ENCODE data around the gene ZNF574. TPM values are rescaled to one million over a fixed set of nuclear protein-coding genes. Genes with fewer than 3 reads are reported as not detected.

Gene ZNF574
- polyA plus RNA-seq, 1 donor (not counting 4 experiments of a cell fraction or from before 2014, with no cell fraction given) = 6.8 TPM

- dilution Hi-C loops (cut with MboI; ENCODE audit: extremely low pct_ligation_motif_present, low sequenced_read_pairs) = no loop called here
- FAIRE-seq (peak; percentile 91), DNase-seq (ENCODE audit: low read depth, low spot score) (peak; percentile 97)
- Histone ChIP-seq H2AFZ (ENCODE audit: control insufficient read depth, low read length) (no peak overlapping the region), H3K36me3 (ENCODE audit: control insufficient read depth in 2 of 2, extremely low read depth in 1 of 2, insufficient read depth in 2 of 2, low read length in 2 of 2) (peaks cover 0 to 7% of the 10 kb centered on the region in 2 experiments), H3K9ac (ENCODE audit: control insufficient read depth, extremely low read depth, insufficient read depth, low read length) (peak overlapping the region; percentile 72), H3K79me2 (ENCODE audit: control insufficient read depth, insufficient read depth, low read length) (no peaks in the 10 kb centered on the region), H4K20me1 (ENCODE audit: control insufficient read depth, extremely low read depth, insufficient read depth, low read length) (no peaks in the 10 kb centered on the region), H3K27me3 (ENCODE audit: control insufficient read depth, extremely low read depth, insufficient read depth, low read length) (no peaks in the 10 kb centered on the region), H3K9me3 (ENCODE audit: control insufficient read depth, low read depth, low read length) (no peaks in the 10 kb centered on the region), H3K4me2 (ENCODE audit: control insufficient read depth, extremely low read depth, insufficient read depth, low read depth, low read length) (peak overlapping the region; percentile 85), H3K4me1 (ENCODE audit: control insufficient read depth, extremely low read depth, insufficient read depth, low read length) (peaks cover 50% of the 10 kb centered on the region), H3K9me1 (ENCODE audit: control insufficient read depth, extremely low read depth, insufficient read depth, low read length) (no peaks in the 10 kb centered on the region), H3K27ac (ENCODE audit: control insufficient read depth, insufficient read depth, low read length) (peak overlapping the region; percentile 99), H3K4me3 (ENCODE audit: control insufficient read depth in 2 of 3, extremely low read depth in 1 of 3, insufficient read depth in 2 of 3, low read depth in 1 of 3, low read length in 3 of 3) (peak overlapping the region; percentile 14 to 52 (median 48))
- TF ChIP-seq EZH2 (IDR thresholded peaks at IDR 0.05; ENCODE audit: low read length) = no peak
- peak; percentile 39 to 63 (median 56) for TF ChIP-seq CTCF (optimal IDR thresholded peaks at IDR 0.05 in 1 of 3, IDR thresholded peaks at IDR 0.05 in 1 of 3, conservative IDR thresholded peaks at IDR 0.05 in 1 of 3; ENCODE audit: extremely low read depth in 1 of 3, insufficient read depth in 2 of 3, low read length in 3 of 3)
Measured at GRCh38 chr19:42113641-42114348, 37.8 kb downstream of the ZNF574 start.

- H4K20me1 ChIP-seq (ENCODE audit: control insufficient read depth, extremely low read depth, insufficient read depth, low read length) = no peaks in the 10 kb centered on the region
- dilution Hi-C loops (cut with MboI; ENCODE audit: extremely low pct_ligation_motif_present, low sequenced_read_pairs) = no loop called here
- peak overlapping the region; percentile 14 to 52 (median 48) for H3K4me3 ChIP-seq (ENCODE audit: control insufficient read depth in 2 of 3, extremely low read depth in 1 of 3, insufficient read depth in 2 of 3, low read depth in 1 of 3, low read length in 3 of 3)
- H3K27ac ChIP-seq (ENCODE audit: control insufficient read depth, insufficient read depth, low read length) = peak overlapping the region; percentile 99
- peaks cover 0 to 7% of the 10 kb centered on the region in 2 experiments for H3K36me3 ChIP-seq (ENCODE audit: control insufficient read depth in 2 of 2, extremely low read depth in 1 of 2, insufficient read depth in 2 of 2, low read length in 2 of 2)
- H3K9ac ChIP-seq (ENCODE audit: control insufficient read depth, extremely low read depth, insufficient read depth, low read length) = peak overlapping the region; percentile 72
- H3K4me1 ChIP-seq (ENCODE audit: control insufficient read depth, extremely low read depth, insufficient read depth, low read length) = peaks cover 48% of the 10 kb centered on the region
- no peak for FAIRE-seq
- H3K27me3 ChIP-seq (ENCODE audit: control insufficient read depth, extremely low read depth, insufficient read depth, low read length) = no peaks in the 10 kb centered on the region
- no peak overlapping the region for H2AFZ ChIP-seq (ENCODE audit: control insufficient read depth, low read length)
- H3K79me2 ChIP-seq (ENCODE audit: control insufficient read depth, insufficient read depth, low read length) = no peaks in the 10 kb centered on the region
- no peak for DNase-seq (ENCODE audit: low read depth, low spot score)
- H3K9me3 ChIP-seq (ENCODE audit: control insufficient read depth, low read depth, low read length) = no peaks in the 10 kb centered on the region
- no peaks in the 10 kb centered on the region for H3K9me1 ChIP-seq (ENCODE audit: control insufficient read depth, extremely low read depth, insufficient read depth, low read length)
- peak overlapping the region; percentile 85 for H3K4me2 ChIP-seq (ENCODE audit: control insufficient read depth, extremely low read depth, insufficient read depth, low read depth, low read length)
- TF ChIP-seq EZH2 (IDR thresholded peaks at IDR 0.05; ENCODE audit: low read length) (no peak), CTCF (optimal IDR thresholded peaks at IDR 0.05 in 1 of 3, IDR thresholded peaks at IDR 0.05 in 1 of 3, conservative IDR thresholded peaks at IDR 0.05 in 1 of 3; ENCODE audit: extremely low read depth in 1 of 3, insufficient read depth in 2 of 3, low read length in 3 of 3) (no peak)
Measured at GRCh38 chr19:42114412-42114811, 38.4 kb downstream of the ZNF574 start.

All from keratinocyte (primary cell).